ENCODE results near the gene NADSYN1.

Gene NADSYN1

GRCh38 chr11:71544525-71545214 is 91.7 kb downstream of the NADSYN1 start:
- DNase-seq (ENCODE audit: low read depth in 2 of 2, low spot score in 1 of 2) = no peak

DNA sequence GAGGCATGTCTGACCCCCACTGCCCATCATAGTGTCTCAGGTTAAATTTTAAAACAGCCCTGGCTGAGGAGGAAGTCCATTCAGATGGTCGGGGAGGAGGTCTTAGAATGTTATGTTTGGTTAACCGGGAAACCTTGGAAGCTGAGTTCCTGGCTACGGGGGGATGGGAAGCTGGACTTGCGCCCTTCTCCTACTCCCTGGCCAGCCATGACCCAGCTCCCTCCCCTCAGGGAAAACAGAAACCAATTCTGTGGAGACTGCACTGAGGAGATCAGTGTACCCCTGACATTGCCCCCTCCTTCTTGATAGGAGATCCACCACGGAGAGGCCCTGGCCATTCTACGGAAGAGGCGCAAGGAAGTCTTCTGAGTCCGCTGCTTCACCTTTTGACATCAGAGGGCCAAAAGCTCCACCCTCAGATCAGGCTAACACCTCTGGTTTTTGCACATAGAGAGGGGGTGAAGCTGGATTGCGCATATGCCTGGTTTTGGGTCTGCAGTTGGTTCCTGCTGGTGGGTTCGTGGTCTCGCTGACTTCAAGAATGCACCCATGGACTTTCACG is 92.5 kb downstream of the NADSYN1 start:
- DNase-seq (ENCODE audit: low read depth in 2 of 2, low spot score in 1 of 2) = no peak

DNA sequence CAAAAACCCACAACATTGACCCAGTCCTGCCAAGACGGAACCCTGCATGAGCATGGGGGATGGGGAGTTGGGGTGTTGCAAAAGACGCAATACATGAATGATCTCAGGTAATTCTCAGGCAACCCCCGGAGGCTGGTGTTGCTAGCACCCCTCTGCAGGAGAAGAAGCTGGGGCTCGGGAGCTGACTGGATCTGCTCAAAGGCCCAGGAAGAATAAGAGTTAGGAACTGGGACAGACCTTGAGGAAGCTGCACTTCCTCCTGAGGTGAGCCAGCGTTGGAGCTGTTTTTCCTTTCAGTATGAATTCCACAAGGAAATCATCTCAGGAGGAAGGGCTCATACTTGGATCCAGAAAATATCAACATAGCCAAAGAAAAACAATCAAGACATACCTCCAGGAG is 95.1 kb downstream of the NADSYN1 start, which contains the start of gene KRTAP5-9:
TSS of gene KRTAP5-9 (plus strand) at position 301 of the 400 bp plus-strand sequence. CDS start 238 bp downstream, outside the sequence.
- DNase-seq (ENCODE audit: low read depth in 2 of 2, low spot score in 1 of 2) = no peak

DNA sequence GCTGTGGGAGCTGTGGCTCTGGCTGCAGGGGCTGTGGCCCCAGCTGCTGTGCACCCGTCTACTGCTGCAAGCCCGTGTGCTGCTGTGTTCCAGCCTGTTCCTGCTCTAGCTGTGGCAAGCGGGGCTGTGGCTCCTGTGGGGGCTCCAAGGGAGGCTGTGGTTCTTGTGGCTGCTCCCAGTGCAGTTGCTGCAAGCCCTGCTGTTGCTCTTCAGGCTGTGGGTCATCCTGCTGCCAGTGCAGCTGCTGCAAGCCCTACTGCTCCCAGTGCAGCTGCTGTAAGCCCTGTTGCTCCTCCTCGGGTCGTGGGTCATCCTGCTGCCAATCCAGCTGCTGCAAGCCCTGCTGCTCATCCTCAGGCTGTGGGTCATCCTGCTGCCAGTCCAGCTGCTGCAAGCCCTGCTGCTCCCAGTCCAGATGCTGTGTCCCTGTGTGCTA is 95.7 kb downstream of the NADSYN1 start:
- no peak for DNase-seq (ENCODE audit: low read depth in 2 of 2, low spot score in 1 of 2)
